AML-193 (cell line): ENCODE results near the gene BCKDHB.

Experiments
- DNase-seq, 2 experiments: peaks; one replicate each; lab custom pipeline; 2025; lab: John Stamatoyannopoulos, UW

Gene BCKDHB

DNA sequence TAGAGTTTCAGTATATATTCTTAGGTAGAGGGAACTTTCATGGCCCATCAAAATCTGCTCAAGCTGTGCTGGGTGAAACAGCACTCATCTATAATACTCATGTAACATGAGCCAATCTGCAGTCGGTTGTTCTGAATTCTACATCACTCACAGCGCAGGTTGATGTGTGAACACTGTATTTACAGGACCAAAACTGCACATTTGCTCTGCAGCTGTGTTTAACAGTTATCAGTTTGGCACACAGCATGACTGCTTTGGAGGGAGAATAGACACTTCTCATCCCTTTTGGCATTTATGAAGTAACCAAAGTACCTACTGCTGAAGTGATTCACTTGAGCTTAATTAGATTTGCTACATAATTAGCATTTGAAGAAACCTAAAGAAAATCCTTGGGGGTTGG is 225.1 kb downstream of the BCKDHB start:
- no peak for DNase-seq

- no peak for DNase-seq
Measured at GRCh38 chr6:80331974-80332373, 225.5 kb downstream of the BCKDHB start.

- no peak for DNase-seq
Measured at GRCh38 chr6:80333342-80333741, 226.9 kb downstream of the BCKDHB start.

DNA sequence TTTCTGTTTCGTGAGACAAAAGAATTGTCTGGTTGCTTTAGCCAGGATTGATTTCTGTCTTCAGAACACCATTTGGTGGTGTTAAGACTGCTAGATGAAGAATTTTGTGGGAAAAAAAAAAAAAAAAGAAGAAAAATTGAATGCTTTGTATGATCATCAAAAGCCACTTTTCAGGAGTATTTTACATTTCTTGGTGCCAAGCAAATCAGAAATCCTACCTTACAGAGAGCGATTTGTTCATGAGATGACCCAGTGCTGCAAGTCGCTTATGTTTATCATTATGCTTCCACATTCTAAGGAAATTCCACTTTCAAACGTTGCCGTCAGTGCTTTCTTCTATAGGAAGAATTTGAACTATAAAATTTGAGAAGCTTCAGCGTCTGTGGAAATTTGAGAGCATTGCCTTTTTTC is 228.7 kb downstream of the BCKDHB start:
- no peak for DNase-seq

DNA sequence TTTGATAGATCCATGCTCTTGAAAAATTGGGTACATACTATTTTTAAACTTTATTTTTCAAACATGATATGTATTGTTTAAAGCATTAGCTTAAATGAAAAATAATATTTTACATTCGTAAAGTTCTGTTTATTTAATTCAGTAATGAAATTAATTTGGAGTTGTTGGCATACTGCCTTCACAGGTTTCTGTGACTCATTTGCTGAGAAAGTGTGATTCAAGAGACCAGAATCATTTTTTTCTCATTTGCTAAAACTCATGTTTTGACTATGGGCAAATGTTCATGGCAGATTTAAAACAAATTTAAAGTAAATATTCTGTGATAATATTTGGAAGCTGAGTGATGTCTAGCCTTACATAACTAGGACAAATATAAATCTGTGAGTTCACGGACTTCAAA is 230.4 kb downstream of the BCKDHB start:
- DNase-seq: no peak

DNA sequence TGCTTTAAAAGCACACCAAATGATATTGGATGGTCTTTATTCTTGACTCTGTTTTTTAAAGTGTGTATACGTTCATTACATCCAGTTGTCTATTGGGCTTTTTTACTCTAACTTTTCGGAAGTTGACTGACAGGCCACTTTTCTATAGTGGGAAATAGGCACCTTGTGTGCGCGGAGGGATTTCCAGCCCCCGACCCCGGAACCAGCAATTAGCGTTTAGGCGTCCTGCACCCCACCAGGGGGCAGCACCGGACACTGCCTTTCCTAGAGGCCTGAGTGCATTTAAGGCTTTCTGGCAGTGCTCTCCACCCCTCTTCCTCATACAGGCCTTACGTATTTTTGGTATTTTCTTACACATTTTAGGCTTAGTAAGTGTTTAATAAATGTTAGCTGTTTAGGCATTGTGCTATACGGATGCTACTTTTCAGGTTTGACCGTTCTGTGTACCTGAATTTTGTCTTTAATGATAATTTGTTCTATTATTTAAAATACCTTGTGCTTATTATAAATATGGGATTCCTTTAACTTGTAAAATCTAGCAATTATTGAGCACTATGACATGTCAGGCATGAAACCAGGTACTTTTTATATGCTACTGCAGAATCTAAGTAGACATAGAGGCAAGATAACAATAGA is 231.8 kb downstream of the BCKDHB start:
- peak; percentile 39 to 43 for DNase-seq

DNA sequence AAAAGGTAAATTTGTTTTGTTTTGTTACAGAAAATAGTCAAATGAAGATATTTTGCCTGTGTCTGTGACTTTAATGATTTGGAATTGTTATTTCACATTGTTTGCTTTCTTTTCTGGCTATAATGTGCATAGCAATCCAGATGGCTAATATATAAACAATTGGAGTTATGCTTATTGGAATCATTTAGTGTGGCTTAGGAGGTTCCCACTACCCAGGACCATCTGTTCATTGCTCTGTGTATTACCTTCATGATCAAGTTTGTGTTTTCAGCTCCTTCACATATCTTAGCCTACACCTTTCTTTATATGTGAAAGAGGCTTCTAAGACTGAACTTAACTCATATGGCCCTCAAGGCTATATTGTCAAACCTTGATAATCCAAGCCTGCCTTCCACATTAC is 232.9 kb downstream of the BCKDHB start:
- DNase-seq: no peak

DNA sequence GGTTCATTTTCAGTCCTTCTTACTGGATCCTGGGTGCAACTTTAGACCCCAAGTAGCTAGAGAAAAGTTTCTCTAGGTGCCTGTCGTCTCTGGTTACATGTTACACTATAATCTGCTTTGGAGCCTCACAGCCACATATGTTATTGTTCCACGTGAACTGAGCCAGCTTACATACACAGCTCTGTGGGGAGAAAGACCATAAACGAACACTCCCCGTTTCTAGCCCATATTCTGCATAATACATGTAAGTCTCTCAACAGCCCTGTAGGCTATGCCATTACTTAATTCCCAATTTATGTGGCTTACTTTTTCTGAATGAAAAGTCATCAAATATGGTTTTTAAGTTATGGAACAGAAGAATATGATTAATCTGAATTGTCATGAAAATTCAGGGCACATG is 233.8 kb downstream of the BCKDHB start:
- DNase-seq: no peak

DNA sequence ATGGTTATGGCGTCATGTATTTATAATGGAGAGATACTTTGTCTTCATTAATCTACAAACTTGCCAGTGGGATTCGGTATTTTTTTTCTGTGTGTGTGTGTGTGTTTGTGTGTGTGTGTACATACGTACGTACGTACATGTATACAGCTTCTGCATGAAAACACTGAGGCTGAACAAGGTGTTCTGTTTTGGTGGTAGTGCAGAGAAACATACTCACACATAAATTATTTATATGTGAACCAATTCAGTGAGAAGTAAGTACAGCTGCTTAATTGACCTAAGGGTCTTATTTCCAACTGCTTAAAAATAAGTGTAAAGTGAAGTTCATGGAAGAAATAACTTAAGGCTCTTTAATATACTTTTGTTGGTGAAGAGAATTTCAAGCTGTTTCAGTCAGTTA is 234.2 kb downstream of the BCKDHB start:
- no peak for DNase-seq

DNA sequence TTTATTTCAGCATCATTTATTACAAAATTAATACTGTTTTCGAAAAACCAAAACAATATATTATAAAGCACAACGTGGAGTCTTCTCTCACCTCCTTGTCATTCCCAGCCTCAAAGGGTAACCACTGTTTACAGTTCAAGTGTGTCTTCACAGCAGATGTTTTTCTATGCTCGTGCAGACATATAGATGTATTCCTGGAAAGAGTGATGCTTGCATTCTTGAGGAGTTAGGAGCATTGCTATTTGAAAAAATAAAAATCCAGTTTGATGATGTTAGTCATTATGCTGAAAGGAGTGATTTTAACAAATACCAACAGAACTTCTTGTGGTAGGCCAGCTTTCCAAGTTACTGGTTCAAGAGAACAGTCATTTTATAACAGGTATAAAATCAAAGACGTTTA is 234.9 kb downstream of the BCKDHB start:
- DNase-seq: no peak

- DNase-seq: no peak
Measured at GRCh38 chr6:80343511-80343910, 237.0 kb downstream of the BCKDHB start.

- DNase-seq: no peak
Measured at GRCh38 chr6:80347101-80347500, 240.6 kb downstream of the BCKDHB start.

GRCh38 chr6:80348263-80348662 is 241.8 kb downstream of the BCKDHB start:
- DNase-seq: no peak

DNA sequence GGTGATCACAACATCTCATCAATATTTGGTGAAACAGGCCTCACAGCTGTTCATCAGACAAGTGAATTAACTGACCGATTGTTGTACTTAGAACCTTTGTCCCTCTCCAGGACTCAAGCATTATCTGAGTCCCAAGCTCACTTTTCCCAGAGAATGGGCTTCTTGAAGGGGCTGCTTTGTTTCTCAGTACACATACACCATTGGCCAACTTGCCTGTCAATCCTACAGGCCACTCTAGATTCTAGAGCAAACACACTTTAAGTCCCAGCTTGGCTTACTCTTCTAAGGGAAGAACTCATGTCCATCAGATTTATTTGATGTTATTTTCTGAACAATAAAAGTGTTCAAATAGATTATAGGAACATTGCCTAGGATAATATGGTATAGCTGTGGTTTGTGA is 249.5 kb downstream of the BCKDHB start:
- no peak for DNase-seq

DNA sequence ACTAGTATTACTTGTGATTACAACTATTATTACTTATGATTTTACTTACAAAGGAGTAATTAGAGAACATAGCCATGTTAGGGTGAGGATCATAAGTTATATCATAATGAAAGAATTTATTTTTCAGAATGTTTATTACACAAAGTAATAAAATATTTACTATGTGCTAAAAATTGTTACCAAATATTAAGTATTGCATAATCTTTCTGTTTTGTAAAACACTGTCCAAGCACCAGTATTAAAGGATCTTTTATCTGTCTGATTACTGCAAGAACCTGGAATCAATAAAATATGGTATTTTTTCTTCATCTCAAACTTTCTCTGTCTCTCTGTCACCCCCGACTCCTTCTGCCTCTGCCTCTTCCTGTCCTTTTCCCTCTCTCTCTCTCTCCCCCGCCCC is 250.1 kb downstream of the BCKDHB start:
- DNase-seq: no peak

GRCh38 chr6:80357081-80357480 is 250.6 kb downstream of the BCKDHB start:
- DNase-seq: no peak

DNA sequence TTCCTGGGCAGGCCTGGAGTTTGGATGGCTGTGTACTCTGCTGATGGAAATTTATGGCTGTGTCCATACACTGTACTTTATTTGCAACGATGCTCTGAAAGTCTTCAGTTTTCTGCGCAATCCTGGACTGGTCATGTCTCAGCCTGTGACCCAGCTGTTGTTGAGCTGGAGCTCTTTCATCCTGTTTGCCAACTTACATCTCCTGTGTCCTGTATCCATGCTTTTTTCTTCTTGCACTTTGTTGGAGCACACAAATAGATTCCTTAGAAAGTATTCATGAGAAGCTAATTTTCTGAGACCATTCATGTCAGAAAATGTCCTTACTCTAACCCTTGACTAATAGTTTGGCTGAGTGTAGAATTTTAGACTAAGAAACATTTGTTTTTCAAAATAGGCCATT is 251.2 kb downstream of the BCKDHB start:
- no peak for DNase-seq

GRCh38 chr6:80363501-80364122 is 257.1 kb downstream of the BCKDHB start:
- DNase-seq: no peak

DNA sequence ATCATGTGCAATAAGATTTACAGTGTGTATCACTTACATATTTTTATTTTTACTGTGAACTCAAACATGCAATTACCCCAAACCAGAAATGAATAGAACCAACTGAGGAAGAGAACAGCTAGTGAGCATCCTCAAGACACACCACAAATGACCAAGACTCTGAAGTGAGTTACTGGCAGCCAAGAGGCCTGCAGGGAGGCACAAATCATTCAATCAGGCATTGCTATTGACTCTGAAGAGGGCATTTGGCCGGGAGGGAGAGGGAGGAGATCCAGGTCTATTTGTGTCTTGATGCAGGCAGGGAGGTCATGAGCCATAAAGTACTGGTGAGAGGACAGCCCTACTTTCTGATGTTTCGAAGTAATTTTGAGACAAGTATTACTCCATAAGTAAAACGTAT is 257.7 kb downstream of the BCKDHB start:
- no peak for DNase-seq

DNA sequence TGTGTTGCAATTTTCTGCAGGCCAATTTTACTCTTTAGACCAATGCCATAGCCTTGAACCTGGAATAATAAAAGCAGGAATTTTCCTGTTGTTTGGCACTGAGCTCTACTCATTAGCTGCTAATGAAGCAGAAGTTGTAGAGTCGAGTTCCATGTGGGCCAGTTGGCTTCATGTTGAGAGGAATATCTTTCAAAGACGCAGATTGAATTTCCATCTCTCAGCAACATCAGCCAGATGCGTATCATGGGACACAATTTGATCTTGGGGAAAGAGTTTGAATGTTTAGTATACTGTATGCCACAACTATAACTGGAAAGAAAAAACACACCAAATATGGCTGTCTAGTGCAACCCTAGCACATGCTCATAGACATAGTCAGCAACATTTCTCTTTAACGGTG is 259.6 kb downstream of the BCKDHB start:
- DNase-seq: no peak

DNA sequence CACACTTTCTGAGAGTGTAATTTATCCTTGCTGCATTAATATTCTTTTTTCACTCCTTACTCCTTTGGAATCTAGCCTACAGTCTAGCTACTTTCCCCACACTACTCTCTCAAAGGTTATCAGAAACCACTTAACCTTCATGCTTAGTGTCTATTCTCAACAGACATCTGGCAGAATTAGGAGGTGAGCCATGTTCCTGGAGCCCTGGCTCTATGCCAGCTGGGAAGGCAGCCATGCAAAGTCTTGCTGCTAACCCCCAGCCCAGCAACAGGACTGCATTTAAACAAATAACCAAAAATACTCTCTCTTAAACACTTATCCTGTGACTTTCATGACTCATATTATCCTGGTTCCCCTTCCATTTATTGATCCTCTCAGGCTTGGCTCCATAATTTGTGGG is 260.2 kb downstream of the BCKDHB start:
- no peak for DNase-seq

DNA sequence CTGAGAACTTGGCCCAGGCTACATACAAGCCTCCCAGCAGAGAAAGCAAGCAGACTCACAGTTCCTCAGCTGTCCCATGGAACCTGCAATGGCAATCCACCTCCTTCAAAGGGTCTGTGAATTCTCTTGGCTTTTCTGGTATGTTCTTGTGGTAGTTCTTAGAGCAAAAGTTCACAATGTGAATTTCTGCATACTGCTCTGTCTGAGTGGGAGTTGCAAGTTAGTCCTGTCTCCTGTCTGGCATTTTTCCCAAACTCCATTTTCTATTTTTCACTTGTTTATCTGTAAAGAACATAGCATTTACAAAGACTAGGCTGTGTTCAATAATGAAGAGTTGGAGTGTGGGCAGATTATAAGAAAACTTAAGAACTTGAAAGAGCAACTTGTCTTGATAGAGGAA is 269.9 kb downstream of the BCKDHB start:
- DNase-seq: no peak

GRCh38 chr6:80380566-80380965 is 274.1 kb downstream of the BCKDHB start:
- no peak for DNase-seq

- DNase-seq: no peak
Measured at GRCh38 chr6:80382811-80383210, 276.3 kb downstream of the BCKDHB start.
